ENCODE measurements around the gene JPH4.
A peak's percentile ranks its signal among the peaks of the same experiment; 100 is the strongest.

DNA sequence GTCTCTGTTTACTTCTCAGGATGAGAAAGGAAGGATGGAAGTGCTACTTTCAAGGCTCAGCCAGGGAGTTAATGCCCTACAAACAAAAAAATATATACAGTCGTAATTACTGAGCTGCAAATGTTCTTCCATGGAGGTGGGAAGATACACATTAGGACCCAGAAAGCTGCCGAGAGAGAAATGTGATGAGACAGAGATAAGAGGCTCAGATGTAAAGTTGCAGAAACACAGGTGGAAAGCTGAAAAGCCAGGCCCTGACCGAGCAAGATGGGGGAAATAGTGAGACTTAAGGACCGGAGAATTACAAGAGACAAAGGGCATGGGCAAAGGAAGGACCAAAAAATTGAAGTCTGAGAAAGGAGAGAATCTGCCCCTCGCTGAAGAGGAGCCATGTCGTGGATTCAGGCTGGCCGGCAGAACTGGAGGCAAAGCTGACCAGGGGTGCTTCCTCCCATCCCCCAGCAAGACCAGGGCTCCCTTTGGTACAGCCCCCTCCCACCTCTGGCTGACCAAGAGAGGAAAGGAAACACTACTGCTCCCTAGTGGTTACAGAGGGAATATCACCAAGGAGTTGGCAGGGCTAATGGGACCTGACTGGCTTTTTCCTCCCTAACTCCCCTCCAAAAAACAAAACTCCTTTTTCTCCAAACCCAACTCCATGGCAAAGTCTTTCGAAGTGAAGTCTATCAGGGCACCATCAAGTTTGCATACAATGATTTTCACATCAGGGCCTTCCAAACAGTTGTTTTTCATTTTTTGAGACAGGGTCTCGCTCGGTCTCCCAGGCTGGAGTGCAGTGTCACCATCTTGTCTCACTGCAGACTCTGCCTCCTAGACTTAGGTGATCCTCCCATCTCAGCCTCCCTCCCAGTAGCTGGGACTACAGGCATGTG is 39.1 kb downstream of the JPH4 start:
- no peak for TF ChIP-seq EZH2 (IDR thresholded peaks at IDR 0.05)
- peak; percentile 89 for TF ChIP-seq CTCF (IDR thresholded peaks at IDR 0.05)
- TF ChIP-seq EZH2phosphoT487 (IDR thresholded peaks at IDR 0.05), result no peak
